T follicular helper cell (primary cell): ENCODE results near the gene QPCT.
A peak's percentile ranks its signal among the peaks of the same experiment; 100 is the strongest.
"Not testable (repeated sequence)": the region's sequence is repeated elsewhere in the genome, so short reads cannot be mapped to it uniquely, and the experiment has no call there.

Experiments used
- DNase-seq: peaks from one replicate; pipeline ENCODE4 v3.0.0-alpha.2; 2020; ENCODE audit warnings: low read depth
- total RNA-seq, 2 experiments: gene quantifications; one replicate each; lab custom pipeline; 2026; lab: John Stamatoyannopoulos, UW

The QPCT gene
- 9.4 to 15.4 reads per million in 2 experiments for total RNA-seq

GRCh38 chr2:37344453-37345361, at the start of gene QPCT:
QPCT (plus strand) TSS chr2:37344630; CDS start chr2:37344732, 102 bp downstream.
- peak; percentile 40 for DNase-seq

GRCh38 chr2:37294858-37295257, 49.6 kb upstream of the QPCT start:
- not testable (repeated sequence) for DNase-seq

GRCh38 chr2:37295469-37296073, 48.9 kb upstream of the QPCT start:
- no peak for DNase-seq

GRCh38 chr2:37297632-37298031, 46.8 kb upstream of the QPCT start:
- no peak for DNase-seq

- DNase-seq = no peak
Observed at GRCh38 chr2:37300146-37300545, 44.3 kb upstream of the QPCT start.

GRCh38 chr2:37300578-37300977, 43.9 kb upstream of the QPCT start:
- no peak for DNase-seq

GRCh38 chr2:37301408-37301807, 43.0 kb upstream of the QPCT start:
- no peak for DNase-seq

GRCh38 chr2:37302701-37303252, 41.7 kb upstream of the QPCT start:
- no peak for DNase-seq

GRCh38 chr2:37306024-37306423, 38.4 kb upstream of the QPCT start:
- DNase-seq = no peak

- no peak for DNase-seq
Observed at GRCh38 chr2:37307500-37307899, 36.9 kb upstream of the QPCT start.

- no peak for DNase-seq
Observed at GRCh38 chr2:37315364-37315763, 29.1 kb upstream of the QPCT start.

GRCh38 chr2:37316181-37316580, 28.2 kb upstream of the QPCT start:
- no peak for DNase-seq

- no peak for DNase-seq
Observed at GRCh38 chr2:37317746-37318145, 26.7 kb upstream of the QPCT start.

GRCh38 chr2:37318401-37318800, 26.0 kb upstream of the QPCT start:
- no peak for DNase-seq

- no peak for DNase-seq
Observed at GRCh38 chr2:37319754-37320609, 24.4 kb upstream of the QPCT start.

- DNase-seq = no peak
Observed at GRCh38 chr2:37321029-37321682, 23.3 kb upstream of the QPCT start.

GRCh38 chr2:37322368-37322767, 22.1 kb upstream of the QPCT start:
- no peak for DNase-seq

- no peak for DNase-seq
Observed at GRCh38 chr2:37323176-37323780, 21.2 kb upstream of the QPCT start.

GRCh38 chr2:37323781-37324535, 20.5 kb upstream of the QPCT start:
- peak; percentile 12 for DNase-seq

- peak; percentile 49 for DNase-seq
Observed at GRCh38 chr2:37324536-37324785, 20.0 kb upstream of the QPCT start.
